A549 treated with GW870086 at 1 μM for 4 hours (cell line): ENCODE measurements around the gene RIMBP2. TPM values are rescaled to one million over a fixed set of nuclear protein-coding genes. Genes with fewer than 3 reads are reported as not detected.

Source experiments
- total RNA-seq: library from RNA; stranded (reverse); fragments of 200-300 nt; extraction: Qiagen RNA extraction; gene quantifications from 5 replicates; pipeline ENCODE4 v1.2.3, GENCODE V29; 2022; ENCODE audit warnings: low read depth

The RIMBP2 gene
- total RNA-seq = not detected in 5 replicates

DNA sequence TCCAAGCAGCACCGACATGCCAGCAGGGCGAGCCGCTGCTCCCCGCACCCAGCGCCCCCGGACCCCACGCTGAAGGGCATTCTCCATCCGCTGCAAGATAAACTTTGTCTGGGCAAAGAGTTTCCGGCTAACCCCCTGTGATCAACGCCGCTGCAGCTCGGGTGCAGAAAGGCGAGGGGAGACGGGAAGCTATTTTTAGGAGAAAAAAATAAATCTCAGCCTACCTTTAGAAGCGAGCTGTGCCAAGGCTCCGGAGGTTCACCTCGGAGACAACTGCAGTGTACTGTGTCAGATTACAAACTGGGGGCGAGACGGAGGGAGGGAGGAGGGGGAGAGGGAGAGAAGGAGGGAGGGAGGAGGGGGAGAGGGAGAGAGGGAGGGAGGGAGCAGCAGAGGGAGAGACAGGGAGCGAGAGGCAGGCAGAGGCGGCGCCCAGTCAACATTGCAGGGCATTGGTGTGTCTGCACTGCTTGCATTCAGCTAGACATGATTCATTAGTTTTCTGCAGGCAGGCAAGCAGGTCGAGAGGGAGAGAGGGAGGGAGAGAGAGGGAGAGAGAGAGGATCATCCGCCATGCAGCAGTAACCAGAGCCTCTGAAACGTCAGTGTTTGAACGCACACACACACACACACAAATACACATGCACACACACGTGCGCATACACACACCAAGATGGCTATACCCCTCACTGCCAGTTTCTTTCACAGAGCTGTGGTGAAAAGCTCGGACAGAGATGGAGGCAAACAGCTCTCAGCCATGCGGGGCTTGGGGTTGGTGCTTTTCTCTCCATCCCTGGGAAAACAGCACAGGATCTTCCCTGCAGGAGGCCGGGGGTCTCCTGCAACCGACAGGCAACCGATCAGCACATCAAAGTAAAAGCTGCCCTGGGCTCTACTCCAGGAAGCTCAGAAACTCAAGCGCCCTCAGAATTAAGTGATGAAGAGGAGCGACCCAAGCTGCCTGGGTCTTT is at the start of gene RIMBP2:
TSS of gene RIMBP2 (minus strand) at position 302 of the 971 bp plus-strand sequence. CDS start 237,286 bp downstream, outside the sequence.

Other genes starting within 250 kb of the RIMBP2 start
- gene STX2, start 123.0 kb upstream of the RIMBP2 start, total RNA-seq = 18.7 to 26.4 TPM (median 25.3 TPM) in 5 replicates
- gene RAN, start 155.8 kb upstream of the RIMBP2 start, total RNA-seq = 1,509 to 1,764 TPM (median 1,730 TPM) in 5 replicates
- 0.28 to 0.78 TPM (median 0.46 TPM) in 5 replicates for gene ADGRD1, start 237.6 kb upstream of the RIMBP2 start, total RNA-seq